ENCODE data around the gene GDI1. TPM values are rescaled to one million over a fixed set of nuclear protein-coding genes. Genes with fewer than 3 reads are reported as not detected.

GDI1 gene
- total and polyA plus RNA-seq, 8 donors: 45.7 to 178 (median 66.5) TPM

GRCh38 chrX:154431341-154431740 is 5.6 kb upstream of the GDI1 start:
- Histone ChIP-seq H3K4me3 (no peak overlapping the region), H3K4me1 (peaks cover 0 to 56% (median 34%) of the 10 kb centered on the region in 4 donors), H3K27me3 (no peaks in the 10 kb centered on the region), H3K36me3 (peaks cover 4 to 45% (median 37%) of the 10 kb centered on the region in 4 donors), H3K9me3 (no peaks in the 10 kb centered on the region), H3K27ac (peak overlapping the region in 3 of 5 donors; percentile 26 to 53 (median 32))
- no peak for TF ChIP-seq EP300 (IDR thresholded peaks at IDR 0.05)
- TF ChIP-seq CTCF (IDR thresholded peaks at IDR 0.05): no peak
- TF ChIP-seq POLR2A (IDR thresholded peaks at IDR 0.05): no peak
- no peak for TF ChIP-seq POLR2AphosphoS5 (IDR thresholded peaks at IDR 0.05)
- intact Hi-C loops (cut with DNase I; ENCODE audit: low total_unique reads): no loop called here
- WGBS, 5 donors: 40 to 73% (median 61%) methylated on average over 1 to 5 of the region's 5 CpGs; no CpG with 5 or more reads in 1 of the 5 donors
- no peak for DNase-seq

- intact Hi-C loops (cut with DNase I; ENCODE audit: low total_unique reads): no loop called here
- peaks cover 4 to 45% (median 37%) of the 10 kb centered on the region in 4 donors for H3K36me3 ChIP-seq
- H3K4me1 ChIP-seq: peaks cover 0 to 53% (median 29%) of the 10 kb centered on the region in 4 donors
- DNase-seq: no peak
- TF ChIP-seq POLR2A (IDR thresholded peaks at IDR 0.05) (no peak), CTCF (IDR thresholded peaks at IDR 0.05) (no peak), POLR2AphosphoS5 (IDR thresholded peaks at IDR 0.05) (no peak), EP300 (IDR thresholded peaks at IDR 0.05) (no peak)
- H3K9me3 ChIP-seq: peaks cover 0 to 3% (median 0%) of the 10 kb centered on the region in 4 donors
- WGBS, 5 donors: 75 to 95% (median 87%) methylated on average over 5 to 8 of the region's 8 CpGs; no CpG with 5 or more reads in 1 of the 5 donors
- H3K27ac ChIP-seq: no peak overlapping the region
- H3K27me3 ChIP-seq: no peaks in the 10 kb centered on the region
- H3K4me3 ChIP-seq: no peak overlapping the region
These were observed 4.7 kb upstream of the GDI1 start for GRCh38 chrX:154432210-154432609.

- peaks cover 4 to 45% (median 39%) of the 10 kb centered on the region in 4 donors for H3K36me3 ChIP-seq
- no peak overlapping the region for H3K27ac ChIP-seq
- H3K27me3 ChIP-seq: no peaks in the 10 kb centered on the region
- DNase-seq: no peak
- 77 to 90% (median 85%) methylated on average over 6 to 7 of the region's 7 CpGs for WGBS, 5 donors
- peaks cover 0 to 53% (median 32%) of the 10 kb centered on the region in 4 donors for H3K4me1 ChIP-seq
- TF ChIP-seq POLR2AphosphoS5 (IDR thresholded peaks at IDR 0.05) (no peak), POLR2A (IDR thresholded peaks at IDR 0.05) (no peak), CTCF (IDR thresholded peaks at IDR 0.05) (no peak), EP300 (IDR thresholded peaks at IDR 0.05) (no peak)
- intact Hi-C loops (cut with DNase I; ENCODE audit: low total_unique reads): no loop called here
- H3K4me3 ChIP-seq: no peak overlapping the region
- H3K9me3 ChIP-seq: peaks cover 0 to 3% (median 0%) of the 10 kb centered on the region in 4 donors
These were observed 3.3 kb upstream of the GDI1 start for GRCh38 chrX:154433605-154434004.

GRCh38 chrX:154434394-154435168 is 2.4 kb upstream of the GDI1 start:
- WGBS, 5 donors: 76 to 97% (median 92%) methylated on average over 3 to 7 of the region's 7 CpGs
- intact Hi-C loops (cut with DNase I; ENCODE audit: low total_unique reads): no loop called here
- Histone ChIP-seq H3K36me3 (peaks cover 4 to 54% (median 41%) of the 10 kb centered on the region in 4 donors), H3K4me3 (no peak overlapping the region), H3K27me3 (no peaks in the 10 kb centered on the region), H3K27ac (no peak overlapping the region), H3K4me1 (peaks cover 0 to 55% (median 28%) of the 10 kb centered on the region in 4 donors), H3K9me3 (peaks cover 0 to 3% (median 0%) of the 10 kb centered on the region in 4 donors)
- TF ChIP-seq POLR2A (IDR thresholded peaks at IDR 0.05): no peak
- no peak for TF ChIP-seq EP300 (IDR thresholded peaks at IDR 0.05)
- no peak for TF ChIP-seq CTCF (IDR thresholded peaks at IDR 0.05)
- no peak for TF ChIP-seq POLR2AphosphoS5 (IDR thresholded peaks at IDR 0.05)
- DNase-seq: no peak

Data from stomach (tissue), 9 donors.